HG03558 (cell line): ENCODE measurements around the gene RENBP.

ENCODE experiments used
- ATAC-seq: cut with Tn5 transposase; IDR thresholded peaks from one replicate; pipeline ENCODE4 v1.9.1; 2021; ENCODE audit warnings: moderate number of reproducible peaks; ENCODE audit not compliant: unreplicated experiment; ENCODE audit errors: extremely low read depth

RENBP gene

DNA sequence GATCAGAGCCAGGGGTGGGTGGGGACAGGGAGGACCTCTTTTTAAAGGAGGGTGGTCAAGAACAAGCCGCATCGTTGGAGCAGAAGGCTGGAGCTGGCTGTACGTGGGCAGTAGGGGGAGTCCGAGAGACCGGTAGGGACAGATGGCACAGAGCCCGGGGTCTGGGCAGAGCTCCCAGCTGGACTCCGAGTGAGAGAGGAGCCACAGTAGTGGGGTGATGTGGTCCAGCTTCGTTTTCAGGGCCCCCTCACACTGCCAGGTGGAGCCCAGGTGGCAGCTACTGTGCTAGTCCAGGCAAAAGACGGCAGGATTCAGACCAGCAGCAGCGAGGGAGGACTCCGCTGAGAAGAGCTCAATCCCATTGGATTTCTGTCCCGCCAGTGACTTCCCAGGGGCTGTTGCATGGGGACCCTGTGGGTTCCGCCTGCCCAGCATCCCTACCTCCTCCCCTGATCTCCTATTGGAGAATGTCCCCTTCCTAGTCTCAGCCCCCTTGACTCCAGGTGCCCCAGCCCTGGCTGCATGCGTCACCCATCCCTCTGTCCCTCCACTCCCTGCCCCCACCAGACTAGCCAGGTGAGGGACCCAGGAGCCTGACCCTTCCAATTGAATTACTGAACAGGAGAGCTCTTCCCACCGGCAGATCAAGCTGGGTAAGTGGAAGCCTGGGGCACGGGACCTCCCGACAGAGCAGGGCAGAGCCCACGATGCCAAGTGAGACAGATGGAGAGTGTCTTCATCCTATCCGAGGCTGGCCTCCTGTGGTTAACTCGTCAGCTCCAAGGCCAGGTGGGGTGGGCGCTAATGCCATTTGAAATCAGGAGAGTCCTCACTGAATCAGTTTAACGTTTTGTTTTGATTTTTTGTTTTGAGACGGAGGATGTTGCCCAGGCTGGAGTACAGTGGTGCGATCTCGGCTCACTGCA is 21.2 kb downstream of the RENBP start:
- ATAC-seq, result no peak

DNA sequence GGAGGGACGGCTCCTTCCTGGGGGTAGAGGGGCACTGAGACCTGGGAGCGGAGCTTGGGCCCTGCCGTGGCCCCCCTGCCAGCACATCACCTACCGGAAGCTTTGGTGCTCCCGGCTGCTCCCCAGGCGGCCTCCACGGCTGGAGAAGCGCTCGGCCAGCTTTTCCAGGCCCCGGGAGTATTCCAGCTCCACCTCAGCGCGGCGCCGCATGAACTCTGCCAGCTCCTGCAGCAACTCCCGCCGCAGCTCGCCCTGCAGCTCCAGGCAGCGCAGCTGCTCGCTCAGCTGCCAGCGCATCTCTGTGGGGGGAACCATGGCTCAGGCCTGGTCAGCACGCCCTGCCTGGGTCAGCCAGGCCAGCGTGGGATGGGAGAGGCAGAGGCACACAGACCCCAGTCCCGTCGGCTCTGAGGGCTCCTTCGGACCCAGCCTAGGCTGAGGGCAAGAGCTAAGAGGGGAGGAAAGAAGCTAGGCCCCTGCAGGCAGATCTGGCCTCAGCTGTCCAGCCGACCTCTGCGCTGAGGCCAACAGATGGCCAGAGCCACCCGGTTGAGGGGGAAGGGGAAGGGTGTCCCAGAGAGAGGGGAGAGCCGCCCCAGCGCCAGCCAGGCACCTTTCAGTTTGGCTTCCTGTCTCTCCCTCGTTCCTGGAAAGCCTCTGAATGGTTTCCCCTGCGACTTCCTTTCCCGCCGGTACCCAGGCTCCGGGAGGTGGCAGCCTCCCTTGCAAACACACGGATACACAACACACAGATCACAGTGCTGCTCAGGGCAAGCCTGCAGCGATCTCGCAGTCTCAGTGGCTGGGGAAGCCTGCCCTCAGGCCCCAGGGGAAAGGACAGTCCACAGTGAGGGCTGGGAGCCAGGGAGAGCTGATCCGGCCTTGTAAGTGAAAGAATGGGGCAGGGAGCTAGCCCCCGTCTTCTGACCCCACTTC is 22.7 kb downstream of the RENBP start:
- no peak for ATAC-seq

DNA sequence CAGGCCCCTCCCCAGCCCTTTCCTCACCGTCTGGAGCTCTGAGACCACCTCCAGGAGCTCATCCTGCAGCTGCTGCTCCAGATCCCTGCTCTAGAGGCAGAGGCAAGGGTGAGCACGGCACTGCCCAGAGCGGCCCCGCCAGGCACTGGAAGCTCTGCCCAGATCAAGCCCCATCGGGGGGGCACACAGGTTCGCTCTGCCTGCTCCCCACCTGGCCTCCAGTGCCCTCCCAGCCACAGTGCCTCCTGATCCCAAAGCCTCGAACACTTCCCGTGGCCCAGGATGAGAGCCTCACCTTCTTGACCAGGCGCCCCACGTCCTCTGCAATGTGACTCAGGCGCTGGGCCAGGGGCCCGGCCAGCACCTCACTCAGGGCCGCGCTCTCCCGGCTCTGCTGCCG is 23.4 kb downstream of the RENBP start:
- no peak for ATAC-seq

DNA sequence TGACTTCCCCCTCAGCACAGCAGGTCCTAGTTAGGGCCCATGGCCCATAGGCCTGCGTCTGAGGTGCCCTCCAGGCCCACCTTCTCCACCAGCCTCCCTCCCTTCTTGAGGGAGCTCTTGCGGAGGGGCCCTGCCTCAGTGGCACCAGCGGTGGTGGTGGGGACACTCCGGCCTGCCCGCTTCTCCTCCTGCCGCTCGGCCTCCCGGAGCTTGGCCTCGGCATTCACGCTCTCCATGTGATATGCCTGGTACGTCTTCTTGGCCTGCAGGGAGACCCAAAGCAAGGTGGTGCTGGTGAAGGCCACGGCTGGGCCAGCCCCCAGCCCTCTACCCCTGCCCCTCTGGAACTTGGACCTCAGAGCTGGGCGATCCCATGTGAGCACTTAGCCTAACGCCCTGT is 23.9 kb downstream of the RENBP start:
- ATAC-seq, result no peak

DNA sequence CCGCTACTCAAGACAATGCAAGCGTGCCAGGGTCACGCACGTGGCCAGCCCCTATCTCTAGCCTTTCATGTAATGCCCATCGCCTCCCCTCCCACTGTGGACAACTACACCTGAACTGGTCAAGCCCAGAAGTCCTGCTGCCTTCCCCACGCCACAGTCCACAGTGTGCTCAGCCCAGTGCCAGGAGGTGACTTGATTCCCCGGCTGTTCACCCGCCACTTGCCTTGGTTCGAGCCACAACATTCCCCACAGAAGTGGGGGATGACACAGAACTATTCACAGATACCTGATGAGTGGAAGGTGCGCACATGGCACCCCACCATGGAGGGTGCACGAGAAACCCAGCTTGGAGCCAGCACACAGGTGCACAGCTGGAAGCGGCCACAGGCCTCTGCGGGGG is 25.2 kb downstream of the RENBP start:
- no peak for ATAC-seq

DNA sequence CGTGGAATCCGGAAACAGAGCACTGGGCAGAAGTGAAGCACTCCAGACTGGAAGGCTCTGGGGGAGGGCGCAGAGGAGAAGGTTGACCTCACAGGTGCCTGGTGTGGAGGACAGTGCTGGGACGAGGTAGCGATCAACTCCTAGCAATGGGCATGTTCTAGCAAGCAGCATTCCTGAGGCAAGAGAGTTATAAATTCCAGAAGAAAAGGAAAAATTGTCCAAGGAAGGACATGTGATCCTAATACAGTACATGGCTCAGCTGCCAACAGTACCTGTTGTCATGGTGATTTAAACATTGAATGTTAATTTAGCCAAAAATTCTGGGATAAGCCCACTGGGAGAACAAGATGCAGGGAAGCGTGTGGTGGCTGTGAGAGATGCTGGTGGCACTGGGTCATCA is 26.6 kb downstream of the RENBP start:
- ATAC-seq, result no peak

DNA sequence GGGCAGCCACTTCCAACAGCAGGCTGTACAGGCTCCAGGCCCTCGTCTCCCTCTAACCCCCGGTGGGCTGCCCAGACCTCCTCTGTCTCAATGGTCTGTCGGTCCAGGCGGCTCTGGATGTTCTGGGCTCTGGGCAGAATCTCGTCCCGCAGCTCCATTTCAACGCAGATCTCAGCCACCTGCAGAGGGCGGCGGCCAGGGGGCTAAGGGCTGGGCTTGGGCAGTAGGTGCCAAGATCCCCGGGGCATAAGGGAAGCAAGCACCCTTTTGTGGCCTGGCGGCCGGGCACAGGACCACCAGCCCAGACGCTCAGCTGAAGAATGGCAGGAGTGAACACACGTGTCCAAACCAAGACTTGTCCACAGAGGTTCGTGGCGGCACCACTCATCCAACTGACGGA is 30.7 kb downstream of the RENBP start:
- ATAC-seq, result no peak

DNA sequence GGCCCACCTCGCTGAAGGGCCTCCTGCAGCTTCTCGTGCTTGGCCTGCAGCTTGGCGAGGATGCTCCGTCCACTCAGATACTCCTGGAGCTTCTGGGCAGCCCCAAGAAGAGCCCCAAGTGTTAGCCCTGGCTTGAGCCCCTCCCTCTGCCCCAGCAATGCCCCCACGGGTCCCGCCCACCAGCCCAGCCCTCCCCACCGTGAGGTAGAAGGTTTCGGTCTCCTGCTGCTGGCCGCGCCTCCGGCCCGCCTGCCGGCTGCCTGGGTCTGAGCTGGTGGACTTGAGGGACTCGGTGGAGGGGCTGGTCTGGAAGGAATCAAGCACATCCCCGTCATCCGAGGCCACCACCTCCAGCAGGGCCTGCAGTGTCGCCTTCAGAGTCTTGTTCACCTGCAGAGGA is 31.2 kb downstream of the RENBP start:
- no peak for ATAC-seq

DNA sequence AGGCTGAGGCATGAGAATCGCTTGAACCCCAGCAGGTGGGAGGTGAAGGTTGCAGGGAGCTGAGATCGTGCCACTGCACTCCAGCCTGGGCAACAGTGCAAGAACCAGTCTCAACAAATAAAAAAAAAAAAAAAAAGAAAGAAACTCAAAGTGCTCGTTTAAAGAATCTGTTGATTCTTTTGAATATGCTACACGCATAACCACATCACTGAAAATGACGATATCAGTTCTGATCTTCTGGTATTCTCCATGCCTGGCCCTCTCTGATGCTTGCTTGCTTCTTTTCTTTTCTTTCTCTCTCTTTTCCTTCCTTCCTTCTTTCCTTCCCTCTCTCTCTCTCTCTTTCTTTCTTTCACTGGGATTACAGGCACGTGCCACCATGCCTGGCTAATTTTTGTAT is 32.6 kb downstream of the RENBP start:
- no peak for ATAC-seq

DNA sequence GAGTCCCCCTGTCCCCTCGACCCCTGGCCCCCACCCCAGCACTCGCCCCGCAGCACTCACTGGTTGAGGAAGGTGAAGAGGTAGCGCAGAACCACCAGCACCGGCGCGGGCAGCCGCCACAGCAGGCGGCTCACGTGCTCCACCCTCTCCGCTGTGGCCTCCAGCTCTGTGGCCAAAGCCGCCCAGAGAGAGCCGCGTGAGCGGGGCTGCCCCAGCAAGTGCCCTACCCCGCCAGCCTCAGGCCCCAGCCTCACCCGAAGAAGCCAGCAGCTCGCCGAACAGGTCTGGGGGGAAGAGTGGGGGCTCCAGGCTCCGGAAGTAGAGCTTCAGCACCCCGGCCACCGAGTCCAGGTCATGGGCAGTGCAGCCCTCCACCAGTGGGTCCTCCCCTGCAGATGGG is 34.0 kb downstream of the RENBP start:
- no peak for ATAC-seq

DNA sequence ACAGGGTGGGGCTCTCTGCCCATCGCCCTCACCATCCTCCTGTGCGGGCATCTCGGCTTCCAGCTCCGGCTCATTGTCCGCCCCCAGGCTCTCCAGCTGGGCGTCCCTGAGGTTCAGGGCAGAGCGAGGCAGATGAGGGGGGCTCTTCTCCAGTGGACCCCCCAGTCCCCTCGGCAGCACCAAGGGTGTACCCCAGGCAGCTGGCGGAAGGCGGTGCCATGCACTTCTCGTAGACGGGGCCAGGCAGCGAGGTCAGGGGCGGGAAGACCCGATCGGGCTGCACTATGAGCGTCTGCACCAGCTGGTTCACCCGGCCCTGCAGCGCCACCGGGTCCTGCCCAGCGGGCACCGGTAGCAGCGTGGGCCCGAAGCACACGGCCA is 34.5 kb downstream of the RENBP start:
- no peak for ATAC-seq

DNA sequence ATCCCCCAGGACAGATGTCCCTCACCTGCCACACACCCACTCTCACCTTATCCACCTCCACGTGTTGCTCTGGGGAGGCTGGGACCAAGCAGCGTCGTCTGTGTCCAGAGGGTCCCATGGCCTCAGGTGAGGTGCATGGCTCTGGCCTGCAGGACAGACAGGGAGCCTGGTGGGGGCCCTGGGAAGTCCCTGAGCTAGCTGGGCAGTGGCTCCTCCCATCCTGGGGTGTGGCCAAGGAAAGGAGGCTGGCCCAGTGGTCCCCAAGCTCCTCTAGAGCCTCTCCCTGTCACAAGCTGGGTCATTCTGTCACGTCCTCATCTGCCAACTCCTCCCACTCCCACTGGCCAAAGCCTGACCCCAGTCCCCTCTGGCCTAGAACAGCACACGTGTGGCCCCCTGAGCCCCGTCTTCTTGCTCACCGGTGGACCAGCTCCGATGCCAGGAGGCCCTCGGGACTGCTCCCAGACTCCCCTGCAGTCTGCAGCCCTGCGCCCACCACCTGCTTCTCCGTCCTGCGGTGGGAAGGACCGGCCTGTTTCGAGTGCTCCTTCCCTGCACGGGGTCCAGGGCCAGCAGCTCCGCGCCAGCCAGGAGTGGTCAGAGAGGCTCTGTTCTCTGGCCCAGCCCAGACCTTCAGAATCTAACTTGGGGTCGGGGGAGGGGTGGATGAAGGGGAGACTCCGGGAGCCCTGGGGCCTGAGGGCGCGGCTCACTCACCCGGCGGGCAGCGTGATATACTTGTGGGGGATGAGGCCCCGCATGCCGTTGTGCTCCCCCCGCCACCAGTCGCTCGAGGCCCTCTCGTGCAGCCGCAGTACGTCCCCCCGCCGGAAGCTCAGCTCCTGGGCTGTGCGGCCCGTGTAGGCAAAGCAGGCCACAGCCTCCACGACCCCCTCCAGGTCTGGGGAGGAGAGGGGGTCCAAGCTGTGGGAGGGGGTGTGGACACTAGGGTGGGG is 35.1 kb downstream of the RENBP start:
- ATAC-seq, result no peak

DNA sequence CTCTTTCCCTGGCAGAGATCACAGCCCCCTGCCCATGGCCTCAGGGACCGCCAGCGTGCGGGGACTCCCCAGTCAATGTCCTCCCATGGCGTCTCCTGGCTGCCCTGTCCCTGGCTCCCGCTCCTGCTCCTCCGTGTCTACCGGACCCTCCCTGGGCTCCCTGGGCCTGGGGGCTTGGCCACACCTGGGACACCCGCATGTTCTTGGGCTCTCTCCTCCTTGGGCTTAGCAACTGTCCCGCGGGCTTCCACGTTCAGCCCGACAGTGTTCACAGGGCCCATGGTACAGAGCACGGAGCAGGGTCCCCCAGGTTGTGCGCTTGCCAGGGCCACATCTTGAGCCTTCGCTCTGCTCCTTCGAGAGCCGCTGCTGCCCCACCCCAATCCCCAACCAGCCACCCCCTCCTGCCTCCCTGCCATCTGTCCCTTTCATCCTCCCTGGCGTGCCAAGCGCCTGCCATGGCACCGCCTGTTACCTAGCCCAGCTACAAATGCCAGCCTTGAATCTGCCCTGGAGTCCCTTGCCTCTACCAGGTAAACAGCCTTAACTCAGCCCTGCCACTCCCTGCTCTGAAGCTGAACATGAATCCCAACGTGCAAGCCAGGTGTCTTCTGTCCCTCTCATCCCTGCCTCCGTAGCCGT is 36.1 kb downstream of the RENBP start:
- ATAC-seq, result no peak

DNA sequence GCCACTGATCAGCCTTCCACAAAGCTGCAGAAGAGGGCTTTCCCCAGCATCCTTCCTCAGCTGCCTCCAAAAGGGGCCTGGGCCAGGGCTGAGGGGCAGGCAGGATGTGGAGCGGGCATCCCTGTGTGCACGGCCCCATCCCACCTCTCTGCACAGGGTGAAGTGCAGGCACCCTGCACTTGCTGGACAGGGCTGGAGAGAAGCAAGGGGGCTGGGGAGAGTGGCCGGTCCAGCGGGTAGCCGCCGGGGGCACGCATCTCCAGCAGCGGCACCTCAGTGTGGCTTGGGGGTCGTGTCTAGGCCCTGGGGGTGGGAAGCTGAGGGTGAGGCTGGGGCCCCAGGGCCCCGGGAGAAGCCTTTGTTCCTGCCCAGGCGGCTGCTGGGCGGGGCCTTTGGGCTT is 37.0 kb downstream of the RENBP start:
- no peak for ATAC-seq

DNA sequence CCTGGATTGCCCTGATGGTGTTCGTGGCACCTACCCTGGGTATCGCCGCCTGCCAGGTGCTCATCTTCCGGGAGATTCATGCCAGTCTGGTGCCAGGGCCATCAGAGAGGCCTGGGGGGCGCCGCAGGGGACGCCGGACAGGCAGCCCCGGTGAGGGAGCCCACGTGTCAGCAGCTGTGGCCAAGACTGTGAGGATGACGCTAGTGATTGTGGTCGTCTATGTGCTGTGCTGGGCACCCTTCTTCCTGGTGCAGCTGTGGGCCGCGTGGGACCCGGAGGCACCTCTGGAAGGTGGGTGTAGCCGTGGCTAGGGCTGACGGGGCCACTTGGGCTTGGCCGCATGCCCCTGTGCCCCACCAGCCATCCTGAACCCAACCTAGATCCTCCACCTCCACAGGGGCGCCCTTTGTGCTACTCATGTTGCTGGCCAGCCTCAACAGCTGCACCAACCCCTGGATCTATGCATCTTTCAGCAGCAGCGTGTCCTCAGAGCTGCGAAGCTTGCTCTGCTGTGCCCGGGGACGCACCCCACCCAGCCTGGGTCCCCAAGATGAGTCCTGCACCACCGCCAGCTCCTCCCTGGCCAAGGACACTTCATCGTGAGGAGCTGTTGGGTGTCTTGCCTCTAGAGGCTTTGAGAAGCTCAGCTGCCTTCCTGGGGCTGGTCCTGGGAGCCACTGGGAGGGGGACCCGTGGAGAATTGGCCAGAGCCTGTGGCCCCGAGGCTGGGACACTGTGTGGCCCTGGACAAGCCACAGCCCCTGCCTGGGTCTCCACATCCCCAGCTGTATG is 38.1 kb downstream of the RENBP start:
- ATAC-seq, result no peak

DNA sequence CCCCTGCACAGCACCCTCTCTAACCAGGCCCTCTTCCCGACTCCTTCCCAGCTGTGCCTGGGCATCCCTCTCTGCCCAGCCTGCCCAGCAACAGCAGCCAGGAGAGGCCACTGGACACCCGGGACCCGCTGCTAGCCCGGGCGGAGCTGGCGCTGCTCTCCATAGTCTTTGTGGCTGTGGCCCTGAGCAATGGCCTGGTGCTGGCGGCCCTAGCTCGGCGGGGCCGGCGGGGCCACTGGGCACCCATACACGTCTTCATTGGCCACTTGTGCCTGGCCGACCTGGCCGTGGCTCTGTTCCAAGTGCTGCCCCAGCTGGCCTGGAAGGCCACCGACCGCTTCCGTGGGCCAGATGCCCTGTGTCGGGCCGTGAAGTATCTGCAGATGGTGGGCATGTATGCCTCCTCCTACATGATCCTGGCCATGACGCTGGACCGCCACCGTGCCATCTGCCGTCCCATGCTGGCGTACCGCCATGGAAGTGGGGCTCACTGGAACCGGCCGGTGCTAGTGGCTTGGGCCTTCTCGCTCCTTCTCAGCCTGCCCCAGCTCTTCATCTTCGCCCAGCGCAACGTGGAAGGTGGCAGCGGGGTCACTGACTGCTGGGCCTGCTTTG is 38.9 kb downstream of the RENBP start:
- ATAC-seq, result no peak

DNA sequence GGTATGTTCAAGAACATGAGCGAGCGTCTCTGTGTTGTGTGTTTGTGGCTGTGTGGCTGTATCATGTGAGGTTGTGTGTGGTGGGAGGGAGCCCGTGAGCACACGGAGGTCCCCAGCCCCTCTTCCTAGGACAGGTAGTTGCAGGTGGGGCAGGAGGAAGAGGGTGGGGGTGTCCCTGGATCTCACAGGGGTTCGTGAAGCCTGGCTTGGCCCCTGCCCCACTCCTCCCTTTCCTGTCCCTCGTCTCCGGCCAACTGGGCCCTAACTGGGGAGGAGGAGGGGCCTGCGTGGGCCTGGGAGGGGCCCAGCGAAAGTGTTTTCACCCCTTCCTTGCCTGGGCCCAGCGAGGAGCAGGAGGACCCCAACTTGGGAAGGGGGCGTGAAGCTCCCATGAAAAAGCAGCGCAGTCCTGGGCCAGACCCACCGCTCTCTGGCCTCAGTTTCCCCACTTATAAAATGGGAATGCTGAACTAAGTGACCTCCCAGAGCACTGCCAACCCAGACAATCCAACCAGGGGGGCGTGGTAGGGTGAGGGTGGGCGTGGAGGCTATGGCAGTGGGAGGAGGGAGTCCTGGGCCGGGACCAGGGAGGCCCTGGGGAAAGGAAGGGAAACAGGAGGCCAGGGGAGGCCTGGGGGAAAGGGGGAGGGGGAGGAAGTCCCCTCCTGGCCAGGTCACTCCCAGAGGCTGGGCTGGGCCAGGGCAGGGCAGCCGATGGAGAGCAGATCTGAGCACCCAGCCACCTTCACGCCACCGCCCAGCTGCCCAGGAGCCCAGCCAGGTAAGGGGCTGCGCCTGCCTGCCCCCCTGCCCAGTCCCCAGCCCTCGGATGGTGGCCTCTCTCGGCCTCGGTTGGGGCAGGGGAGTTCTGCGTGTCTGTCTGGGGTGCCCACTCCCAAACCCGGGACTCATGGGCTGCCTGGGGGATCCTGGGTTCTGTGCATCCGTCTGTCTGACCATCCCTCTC is 40.2 kb downstream of the RENBP start, which contains the start of gene AVPR2:
AVPR2 (plus strand) TSS at position 683 of the 967 bp plus-strand sequence. CDS start 473 bp downstream, outside the sequence.
- no peak for ATAC-seq
